Astrocyte of the spinal cord (primary cell): ENCODE results near the gene MUTYH.

ENCODE experiments used
- DNase-seq: peaks from one replicate; pipeline ENCODE4 v3.0.0; 2011; ENCODE audit warnings: low read depth, low spot score
- H3K4me3 ChIP-seq: 2 replicates; pipeline ENCODE4 v1.5.1; 2011; ENCODE audit warnings: low read depth, mild to moderate bottlenecking, low read length, moderate library complexity
- in situ Hi-C: cut with HindIII; loops from 2 replicates; pipeline ENCODE4 v1.10.0; 2017; ENCODE audit warnings: low sequenced_read_pairs
- TF ChIP-seq, protein P1 (sequence below): IDR thresholded peaks from 2 replicates; pipeline ENCODE4 v1.5.1; 2012; ENCODE audit warnings: low read depth, mild to moderate bottlenecking, low read length, inconsistent platforms

MUTYH gene

DNA sequence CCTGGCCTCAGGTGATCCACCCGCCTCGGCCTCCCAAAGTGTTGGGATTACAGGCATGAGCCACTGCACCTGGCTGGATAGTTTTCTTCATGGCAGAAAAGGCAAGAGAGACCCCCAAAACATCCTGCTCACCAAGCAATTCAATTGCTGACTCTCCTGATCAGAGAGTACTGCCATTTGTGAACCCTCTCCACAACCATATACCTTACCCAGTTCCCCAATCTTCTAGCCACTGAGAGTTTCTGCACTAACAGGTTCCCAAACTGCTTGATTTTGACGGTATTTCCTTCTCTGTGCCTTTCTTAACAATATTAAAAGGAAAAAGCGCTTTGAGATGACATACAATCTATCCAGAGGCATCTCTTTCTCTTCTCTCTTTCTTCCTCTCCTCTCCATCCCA lies 39.9 kb upstream of the MUTYH start:
- no peak overlapping the region for H3K4me3 ChIP-seq
- TF ChIP-seq, protein P1, sequence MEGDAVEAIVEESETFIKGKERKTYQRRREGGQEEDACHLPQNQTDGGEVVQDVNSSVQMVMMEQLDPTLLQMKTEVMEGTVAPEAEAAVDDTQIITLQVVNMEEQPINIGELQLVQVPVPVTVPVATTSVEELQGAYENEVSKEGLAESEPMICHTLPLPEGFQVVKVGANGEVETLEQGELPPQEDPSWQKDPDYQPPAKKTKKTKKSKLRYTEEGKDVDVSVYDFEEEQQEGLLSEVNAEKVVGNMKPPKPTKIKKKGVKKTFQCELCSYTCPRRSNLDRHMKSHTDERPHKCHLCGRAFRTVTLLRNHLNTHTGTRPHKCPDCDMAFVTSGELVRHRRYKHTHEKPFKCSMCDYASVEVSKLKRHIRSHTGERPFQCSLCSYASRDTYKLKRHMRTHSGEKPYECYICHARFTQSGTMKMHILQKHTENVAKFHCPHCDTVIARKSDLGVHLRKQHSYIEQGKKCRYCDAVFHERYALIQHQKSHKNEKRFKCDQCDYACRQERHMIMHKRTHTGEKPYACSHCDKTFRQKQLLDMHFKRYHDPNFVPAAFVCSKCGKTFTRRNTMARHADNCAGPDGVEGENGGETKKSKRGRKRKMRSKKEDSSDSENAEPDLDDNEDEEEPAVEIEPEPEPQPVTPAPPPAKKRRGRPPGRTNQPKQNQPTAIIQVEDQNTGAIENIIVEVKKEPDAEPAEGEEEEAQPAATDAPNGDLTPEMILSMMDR, result no peak
- in situ Hi-C loops, result no loop called here
- DNase-seq, result no peak

DNA sequence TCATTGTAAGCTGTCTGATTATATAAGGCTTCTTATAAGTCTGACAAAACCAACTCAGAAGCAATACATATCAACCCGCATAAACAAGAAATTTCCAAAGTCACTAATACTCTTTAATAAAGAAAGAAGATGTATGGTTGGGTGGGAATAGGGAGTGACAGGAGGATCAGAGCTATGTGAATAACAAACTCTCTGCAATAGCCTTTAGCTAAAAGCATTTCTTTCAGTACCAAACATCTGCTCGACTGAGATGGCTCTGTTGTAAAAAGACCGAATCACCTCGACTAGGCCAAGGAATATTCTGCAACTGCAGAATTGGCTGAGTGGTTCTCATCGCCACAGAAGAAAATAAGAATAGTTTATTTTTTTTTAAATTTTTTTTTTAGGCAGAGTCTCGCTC lies 39.3 kb upstream of the MUTYH start:
- no peak overlapping the region for H3K4me3 ChIP-seq
- TF ChIP-seq, protein P1, result no peak
- in situ Hi-C loops, result no loop called here
- DNase-seq, result no peak

DNA sequence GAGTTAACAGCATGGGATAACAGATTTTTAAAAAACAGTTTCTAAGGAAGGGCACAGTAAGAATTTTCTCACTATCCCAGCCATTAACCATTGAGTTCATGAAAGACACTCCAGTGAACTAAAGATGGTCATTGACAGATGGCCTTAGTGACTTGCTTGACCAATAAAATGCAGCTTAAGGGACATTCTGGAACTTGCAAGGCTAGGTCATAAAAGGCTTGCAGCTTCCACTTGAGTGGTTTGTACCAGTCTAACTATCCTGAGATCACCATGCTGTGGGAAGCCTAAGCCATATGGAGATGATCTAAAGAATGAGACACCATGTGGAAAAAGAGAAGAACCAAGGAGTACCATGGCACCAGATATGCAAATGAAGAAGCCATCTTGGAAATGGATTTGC lies 37.9 kb upstream of the MUTYH start:
- TF ChIP-seq, protein P1, result no peak
- in situ Hi-C loops, result no loop called here
- no peak for DNase-seq
- H3K4me3 ChIP-seq, result no peak overlapping the region

DNA sequence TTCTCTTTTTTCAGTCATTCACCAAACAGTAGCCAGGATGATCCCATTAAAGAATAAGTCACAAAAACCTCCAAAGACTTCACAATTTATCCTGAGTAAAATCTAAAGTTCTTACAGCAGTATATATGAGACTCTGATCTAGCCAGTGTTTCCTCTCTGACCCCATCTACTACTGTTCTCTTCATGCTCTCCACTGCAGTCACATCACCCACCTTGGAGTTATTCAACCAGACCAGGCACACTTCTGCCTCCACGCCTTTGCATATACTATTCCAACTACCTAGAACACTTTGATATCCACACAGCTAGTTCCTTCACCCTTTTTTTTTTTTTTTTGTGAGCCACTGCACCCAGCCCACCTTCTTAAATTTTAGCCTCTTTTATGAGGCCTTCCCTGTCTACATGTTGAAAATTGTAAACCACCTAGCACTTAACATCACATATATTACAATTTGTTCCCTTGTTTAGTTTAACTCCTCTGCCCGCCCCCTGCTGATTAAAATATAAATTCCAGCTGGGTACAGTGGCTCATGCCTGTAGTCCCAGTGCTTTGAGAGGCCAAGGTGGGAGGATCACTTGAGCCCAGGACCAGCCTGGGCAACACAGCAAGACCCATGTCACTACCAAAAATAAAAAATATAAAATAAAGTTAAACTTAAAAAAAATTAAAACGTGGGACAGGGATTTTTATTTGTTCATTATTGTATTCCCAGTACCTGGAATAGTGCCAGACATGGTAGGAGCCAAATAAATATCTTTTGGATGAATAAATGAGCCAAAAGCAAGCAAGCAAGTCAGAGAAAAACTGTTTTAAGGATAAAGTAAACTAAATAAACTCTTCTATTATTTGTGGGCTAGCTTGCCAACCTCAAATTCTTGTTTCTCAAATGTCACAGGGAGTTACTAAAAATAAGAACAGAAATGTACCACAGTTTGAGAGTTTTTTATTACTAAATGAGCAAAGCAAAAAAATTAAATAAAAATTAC lies 35.2 kb upstream of the MUTYH start:
- TF ChIP-seq, protein P1, result no peak
- DNase-seq, result no peak
- no peak overlapping the region for H3K4me3 ChIP-seq
- in situ Hi-C loops, result no loop called here

DNA sequence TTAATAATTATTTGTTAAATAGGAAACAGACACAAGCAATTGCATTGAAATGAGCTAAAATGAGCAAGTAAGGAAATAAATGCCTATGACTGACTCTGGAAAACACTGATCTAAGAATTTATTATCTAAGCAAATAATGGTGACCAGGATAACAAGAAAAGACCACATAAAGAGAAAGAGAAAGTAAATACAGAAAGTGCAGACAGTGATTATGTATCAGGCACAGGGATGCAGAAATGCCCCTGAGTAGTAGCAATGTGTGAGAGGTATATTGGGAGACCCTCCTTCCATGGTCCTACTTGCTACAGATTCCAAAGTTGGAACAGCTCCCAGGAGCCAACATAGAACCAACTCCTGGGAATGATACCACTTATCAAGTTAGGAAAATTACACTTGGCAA lies 33.3 kb upstream of the MUTYH start:
- in situ Hi-C loops, result no loop called here
- no peak for DNase-seq
- no peak overlapping the region for H3K4me3 ChIP-seq
- TF ChIP-seq, protein P1, result no peak

DNA sequence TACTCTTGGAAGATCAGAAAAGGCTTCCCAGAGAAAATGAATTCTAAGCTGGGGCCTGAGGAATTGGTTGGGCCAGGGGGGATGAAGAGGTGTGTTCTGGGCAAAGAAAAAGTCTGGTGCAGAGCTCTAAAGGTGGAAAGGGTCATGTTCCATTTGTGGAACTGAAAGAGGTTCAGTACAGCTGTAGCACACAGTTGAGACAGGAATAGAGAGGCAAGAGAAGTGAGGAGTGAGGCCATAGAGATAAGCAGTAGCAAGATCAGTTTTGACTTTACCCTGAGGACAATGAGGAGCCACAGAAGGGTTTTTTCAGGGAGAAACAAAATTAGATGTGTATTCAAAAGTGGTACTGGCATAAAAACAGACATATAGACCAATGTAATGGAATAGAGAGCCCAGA lies 30.3 kb upstream of the MUTYH start:
- no peak for DNase-seq
- H3K4me3 ChIP-seq, result no peak overlapping the region

More for the DNA sequence above, 30.3 kb upstream of the MUTYH start:
- in situ Hi-C loops, result no loop called here
- TF ChIP-seq, protein P1, result no peak
